ENCODE results near the gene OGT.

The OGT gene

DNA sequence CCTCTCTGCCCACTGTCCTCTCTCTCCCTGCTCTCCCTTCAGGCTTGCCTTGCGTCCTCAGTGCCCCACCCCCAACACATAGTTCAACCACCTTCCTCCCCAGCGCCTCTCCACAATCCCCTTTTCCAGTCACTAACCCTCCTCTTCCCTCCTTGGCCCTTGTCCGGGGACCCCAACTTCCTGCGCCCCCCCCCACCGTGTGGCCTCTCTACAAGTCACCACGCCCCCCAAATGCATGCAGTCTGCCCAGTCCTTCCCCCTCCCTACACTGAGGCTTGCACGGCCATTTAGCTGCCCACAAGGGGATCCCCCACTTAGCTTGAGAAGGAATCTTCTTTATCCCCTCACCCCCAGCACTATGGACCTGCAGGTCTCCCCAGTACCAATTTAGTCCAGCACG, 84.8 kb downstream of the OGT start:
- no peak for TF ChIP-seq Cebpa-rat (IDR thresholded peaks at IDR 0.05)
- no peak overlapping the region for H3K9ac ChIP-seq
- H4K20me1 ChIP-seq: no peaks in the 10 kb centered on the region
- peak overlapping the region; percentile 61 for H3K4me2 ChIP-seq
- peaks cover 18% of the 10 kb centered on the region for H3K36me3 ChIP-seq
- peaks cover 32% of the 10 kb centered on the region for H3K4me1 ChIP-seq
- H3K9me3 ChIP-seq: peaks cover 12% of the 10 kb centered on the region
- no peak overlapping the region for H3K27ac ChIP-seq
- no peak overlapping the region for H3K4me3 ChIP-seq
- H3K27me3 ChIP-seq: peaks cover 43% of the 10 kb centered on the region

- no peak for TF ChIP-seq Cebpa-rat (IDR thresholded peaks at IDR 0.05)
- Histone ChIP-seq H3K9me3 (peaks cover 12% of the 10 kb centered on the region), H3K4me2 (peak within 1 kb of the TSS; percentile 61), H3K27me3 (peaks cover 43% of the 10 kb centered on the region), H4K20me1 (no peaks in the 10 kb centered on the region), H3K4me1 (peaks cover 37% of the 10 kb centered on the region), H3K27ac (no peak within 1 kb of the TSS), H3K9ac (no peak within 1 kb of the TSS), H3K4me3 (no peak within 1 kb of the TSS), H3K36me3 (peaks cover 15% of the 10 kb centered on the region)
Measured at GRCh38 chrX:71618303-71618721, 85.4 kb downstream of the OGT start, which contains the start of gene CXCR3. CXCR3 (minus strand) TSS chrX:71618511; CDS start chrX:71618449, 62 bp downstream.

GRCh38 chrX:71618787-71619186, 85.9 kb downstream of the OGT start:
- Histone ChIP-seq H3K27ac (no peak overlapping the region), H4K20me1 (no peaks in the 10 kb centered on the region), H3K4me3 (no peak overlapping the region), H3K9ac (no peak overlapping the region), H3K27me3 (peaks cover 43% of the 10 kb centered on the region), H3K4me1 (peaks cover 42% of the 10 kb centered on the region), H3K4me2 (peak overlapping the region; percentile 61), H3K36me3 (peaks cover 10% of the 10 kb centered on the region; the same call in 1 of the 2 replicates), H3K9me3 (peaks cover 12% of the 10 kb centered on the region)
- TF ChIP-seq Cebpa-rat (IDR thresholded peaks at IDR 0.05): no peak

GRCh38 chrX:71619193-71619592, 86.3 kb downstream of the OGT start:
- Histone ChIP-seq H3K4me2 (peak overlapping the region; percentile 61), H3K4me3 (no peak overlapping the region)

DNA sequence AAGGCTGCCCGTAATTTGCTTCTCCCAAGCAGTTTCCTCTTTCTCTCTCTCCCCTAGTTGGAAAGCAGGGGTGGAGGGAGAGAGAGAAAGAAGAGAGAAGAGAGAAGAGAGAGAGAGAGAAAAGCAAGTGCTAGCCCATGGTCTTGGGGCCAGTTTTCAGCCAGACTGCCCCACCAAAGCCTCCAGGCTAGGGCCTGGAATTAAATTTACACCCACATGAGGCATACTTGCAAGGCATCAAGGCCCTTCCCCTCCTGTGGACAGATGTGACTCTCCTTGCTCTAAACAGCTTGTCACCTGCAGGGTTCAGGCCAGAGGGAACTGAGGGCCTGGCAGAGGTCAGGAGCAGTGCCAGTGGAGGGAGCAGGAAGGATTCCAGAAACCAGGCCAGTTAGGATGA, 87.1 kb downstream of the OGT start:
- Histone ChIP-seq H3K9ac (no peak overlapping the region), H3K27me3 (peaks cover 38% of the 10 kb centered on the region), H3K36me3 (no peaks in the 10 kb centered on the region), H3K4me2 (no peak overlapping the region), H3K27ac (no peak overlapping the region), H3K4me1 (peaks cover 50% of the 10 kb centered on the region), H3K4me3 (no peak overlapping the region), H3K9me3 (peaks cover 12% of the 10 kb centered on the region), H4K20me1 (no peaks in the 10 kb centered on the region)
- no peak for TF ChIP-seq Cebpa-rat (IDR thresholded peaks at IDR 0.05)

More at GRCh38 chrX:71619193-71619592, 86.3 kb downstream of the OGT start:
- H4K20me1 ChIP-seq: no peaks in the 10 kb centered on the region
- peaks cover 12% of the 10 kb centered on the region for H3K9me3 ChIP-seq
- peaks cover 6% of the 10 kb centered on the region; the same call in 1 of the 2 replicates for H3K36me3 ChIP-seq
- H3K27ac ChIP-seq: no peak overlapping the region
- H3K4me1 ChIP-seq: peaks cover 46% of the 10 kb centered on the region
- no peak overlapping the region for H3K9ac ChIP-seq
- H3K27me3 ChIP-seq: peaks cover 41% of the 10 kb centered on the region
- TF ChIP-seq Cebpa-rat (IDR thresholded peaks at IDR 0.05): no peak

DNA sequence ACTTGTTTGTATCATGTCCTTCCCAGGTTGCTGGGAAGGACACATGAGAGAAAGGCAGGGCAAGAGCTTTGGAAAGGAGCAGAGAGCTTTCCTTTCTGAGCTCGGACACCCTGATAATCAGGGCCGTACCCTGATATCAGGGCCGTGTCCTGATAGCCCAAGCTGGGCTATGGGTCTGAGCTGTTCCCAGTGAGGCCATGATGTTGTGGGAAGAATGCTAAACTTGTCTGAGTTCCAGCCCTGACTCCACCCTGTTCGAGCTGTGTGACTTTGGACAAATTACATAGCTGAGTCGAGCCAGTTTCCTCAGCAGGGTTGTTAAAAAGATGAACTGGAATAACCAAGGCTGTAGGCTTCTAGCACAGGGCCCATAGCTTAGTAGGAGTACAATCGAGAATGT, 88.7 kb downstream of the OGT start:
- TF ChIP-seq Cebpa-rat (IDR thresholded peaks at IDR 0.05): no peak
- Histone ChIP-seq H3K36me3 (no peaks in the 10 kb centered on the region), H3K9me3 (peaks cover 12% of the 10 kb centered on the region), H3K9ac (no peak overlapping the region), H3K27ac (no peak overlapping the region), H4K20me1 (no peaks in the 10 kb centered on the region), H3K4me1 (peaks cover 53% of the 10 kb centered on the region), H3K27me3 (peaks cover 41% of the 10 kb centered on the region), H3K4me3 (no peak overlapping the region), H3K4me2 (no peak overlapping the region)

DNA sequence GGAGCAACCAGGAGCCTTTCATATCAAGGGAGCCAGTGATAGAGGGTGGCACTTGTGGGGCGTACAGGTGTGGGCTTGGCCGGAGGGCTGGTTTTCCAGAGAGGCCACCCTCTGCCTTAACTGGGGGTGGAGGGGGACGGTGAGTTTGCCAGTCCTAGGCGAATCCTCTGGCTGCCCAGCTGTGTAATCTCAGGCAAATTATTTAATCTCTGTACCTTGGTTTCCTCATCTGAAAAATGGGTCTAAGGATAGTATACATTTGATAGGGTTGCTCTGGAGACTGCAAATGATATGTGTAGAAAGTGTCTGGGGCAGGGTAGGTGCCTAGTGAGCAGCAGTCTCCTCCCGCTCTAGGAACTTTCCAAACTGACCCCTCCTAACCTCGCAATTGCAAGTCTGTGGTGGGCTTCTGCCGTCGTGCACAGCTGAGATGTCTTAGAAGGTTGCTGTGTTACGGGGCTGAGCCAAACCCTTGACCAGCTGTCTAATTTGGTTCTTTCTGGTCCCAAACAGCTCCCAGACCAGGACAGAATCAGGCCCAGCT, 89.2 kb downstream of the OGT start:
- Histone ChIP-seq H3K36me3 (no peaks in the 10 kb centered on the region), H4K20me1 (no peaks in the 10 kb centered on the region), H3K4me1 (peaks cover 58% of the 10 kb centered on the region), H3K4me3 (no peak overlapping the region), H3K9ac (no peak overlapping the region), H3K27me3 (peaks cover 46% of the 10 kb centered on the region), H3K9me3 (peaks cover 12% of the 10 kb centered on the region), H3K27ac (no peak overlapping the region; the same call in 1 of the 2 replicates), H3K4me2 (peak overlapping the region; percentile 66)
- TF ChIP-seq Cebpa-rat (IDR thresholded peaks at IDR 0.05): no peak

- Histone ChIP-seq H3K36me3 (no peaks in the 10 kb centered on the region), H3K4me1 (peaks cover 62% of the 10 kb centered on the region), H3K9ac (peak overlapping the region; percentile 53), H3K4me3 (no peak overlapping the region), H3K9me3 (peaks cover 12% of the 10 kb centered on the region), H3K4me2 (peak overlapping the region; percentile 66), H4K20me1 (no peaks in the 10 kb centered on the region), H3K27me3 (peaks cover 48% of the 10 kb centered on the region), H3K27ac (peak overlapping the region; percentile 75)
- TF ChIP-seq Cebpa-rat (IDR thresholded peaks at IDR 0.05): no peak
Measured at GRCh38 chrX:71622576-71623450, 89.9 kb downstream of the OGT start.

- Histone ChIP-seq H3K9me3 (peaks cover 12% of the 10 kb centered on the region), H3K27me3 (peaks cover 53% of the 10 kb centered on the region), H3K4me2 (peak overlapping the region; percentile 66), H3K4me3 (no peak overlapping the region), H3K9ac (no peak overlapping the region), H3K36me3 (no peaks in the 10 kb centered on the region), H3K4me1 (peaks cover 62% of the 10 kb centered on the region), H4K20me1 (no peaks in the 10 kb centered on the region), H3K27ac (no peak overlapping the region)
- no peak for TF ChIP-seq Cebpa-rat (IDR thresholded peaks at IDR 0.05)
Measured at GRCh38 chrX:71623714-71624113, 90.8 kb downstream of the OGT start.

GRCh38 chrX:71625471-71625870, 92.6 kb downstream of the OGT start:
- peaks cover 51% of the 10 kb centered on the region for H3K27me3 ChIP-seq
- H3K9me3 ChIP-seq: peaks cover 4% of the 10 kb centered on the region
- no peaks in the 10 kb centered on the region for H4K20me1 ChIP-seq
- H3K4me2 ChIP-seq: no peak overlapping the region
- no peak overlapping the region for H3K27ac ChIP-seq
- H3K4me1 ChIP-seq: peaks cover 66% of the 10 kb centered on the region
- no peaks in the 10 kb centered on the region for H3K36me3 ChIP-seq
- no peak for TF ChIP-seq Cebpa-rat (IDR thresholded peaks at IDR 0.05)
- H3K9ac ChIP-seq: no peak overlapping the region
- H3K4me3 ChIP-seq: no peak overlapping the region

Measured in BLaER1 (cell line).